Hypothalamus (tissue), 51 donors: ENCODE data around the gene RNFT2.

Experiments
- DNase-seq, 51 donors: peaks; one replicate each; lab custom pipeline; 2025; lab: John Stamatoyannopoulos, UW

The RNFT2 gene

GRCh38 chr12:116818948-116819832 lies 81.1 kb downstream of the RNFT2 start:
- DNase-seq: peak; percentile 41 to 93 (median 85)

DNA sequence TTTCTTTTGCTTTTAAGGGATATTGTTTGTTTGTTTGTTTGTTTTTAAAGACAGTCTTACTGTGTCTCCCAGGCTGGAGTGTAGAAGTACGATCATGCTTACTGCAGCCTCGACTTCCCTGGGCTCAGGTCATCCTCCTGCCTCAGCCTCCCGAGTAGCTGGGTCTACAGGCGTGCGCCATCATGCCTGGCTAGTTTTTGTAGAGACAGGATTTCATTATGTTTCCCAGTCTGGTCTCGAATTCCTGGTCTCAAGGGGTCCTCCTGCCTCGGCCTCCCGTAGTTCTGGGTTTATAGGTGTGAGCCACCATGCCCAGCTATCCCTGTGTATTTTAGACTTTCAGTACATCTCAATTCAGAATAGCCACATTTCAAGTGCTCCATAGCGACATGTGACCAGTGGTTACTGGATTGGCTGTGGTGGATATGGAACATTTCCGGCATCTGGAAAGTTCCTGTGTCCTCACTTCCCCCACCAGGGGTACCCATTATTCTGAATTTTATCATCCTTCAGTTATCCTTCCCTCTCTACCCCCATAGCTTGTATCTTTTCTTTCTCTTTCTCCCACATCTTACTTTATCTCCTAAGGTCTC lies 82.0 kb downstream of the RNFT2 start:
- peak in 2 of 51 donors; percentile 0 to 2 for DNase-seq

GRCh38 chr12:116821291-116821690 lies 83.2 kb downstream of the RNFT2 start:
- no peak for DNase-seq

GRCh38 chr12:116827432-116827831 lies 89.3 kb downstream of the RNFT2 start:
- DNase-seq: no peak

GRCh38 chr12:116832353-116832752 lies 94.2 kb downstream of the RNFT2 start:
- no peak for DNase-seq

- no peak for DNase-seq
Measured at GRCh38 chr12:116833474-116833873, 95.4 kb downstream of the RNFT2 start.

GRCh38 chr12:116835484-116835883 lies 97.4 kb downstream of the RNFT2 start:
- no peak for DNase-seq

- no peak for DNase-seq
Measured at GRCh38 chr12:116837097-116837496, 99.0 kb downstream of the RNFT2 start.

- no peak for DNase-seq
Measured at GRCh38 chr12:116838365-116838764, 100.2 kb downstream of the RNFT2 start.

GRCh38 chr12:116839287-116839830 lies 101.2 kb downstream of the RNFT2 start:
- no peak for DNase-seq

- DNase-seq: no peak
Measured at GRCh38 chr12:116843085-116843484, 105.0 kb downstream of the RNFT2 start.

- no peak for DNase-seq
Measured at GRCh38 chr12:116849216-116849615, 111.1 kb downstream of the RNFT2 start.

- DNase-seq: peak in 1 of 51 donors; percentile 4
Measured at GRCh38 chr12:116852303-116852702, 114.2 kb downstream of the RNFT2 start.

- no peak for DNase-seq
Measured at GRCh38 chr12:116853507-116853906, 115.4 kb downstream of the RNFT2 start.

GRCh38 chr12:116855744-116856470 lies 117.8 kb downstream of the RNFT2 start:
- DNase-seq: no peak

- DNase-seq: no peak
Measured at GRCh38 chr12:116856729-116857128, 118.6 kb downstream of the RNFT2 start.

DNA sequence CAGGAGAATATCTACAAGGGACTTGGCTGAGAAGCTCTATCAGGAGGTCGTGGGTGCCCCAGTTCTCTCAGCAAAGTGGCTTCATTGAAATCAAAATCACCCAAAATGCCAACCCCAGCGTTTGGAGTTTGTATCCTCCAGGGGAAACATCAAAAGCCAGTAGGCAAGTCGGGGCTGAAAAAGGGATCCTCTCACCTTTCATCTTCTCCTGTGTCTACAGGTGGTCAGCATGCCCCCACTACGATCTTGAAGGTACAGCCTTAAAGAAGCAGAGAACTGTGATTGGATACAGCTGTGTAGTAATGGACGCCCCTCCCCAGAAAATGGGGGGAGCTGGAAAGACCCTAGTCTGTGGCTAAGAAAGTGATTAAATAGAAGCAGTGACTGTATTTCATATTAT lies 121.0 kb downstream of the RNFT2 start:
- DNase-seq: peak in 1 of 51 donors; percentile 18

- no peak for DNase-seq
Measured at GRCh38 chr12:116860263-116860662, 122.1 kb downstream of the RNFT2 start.

DNA sequence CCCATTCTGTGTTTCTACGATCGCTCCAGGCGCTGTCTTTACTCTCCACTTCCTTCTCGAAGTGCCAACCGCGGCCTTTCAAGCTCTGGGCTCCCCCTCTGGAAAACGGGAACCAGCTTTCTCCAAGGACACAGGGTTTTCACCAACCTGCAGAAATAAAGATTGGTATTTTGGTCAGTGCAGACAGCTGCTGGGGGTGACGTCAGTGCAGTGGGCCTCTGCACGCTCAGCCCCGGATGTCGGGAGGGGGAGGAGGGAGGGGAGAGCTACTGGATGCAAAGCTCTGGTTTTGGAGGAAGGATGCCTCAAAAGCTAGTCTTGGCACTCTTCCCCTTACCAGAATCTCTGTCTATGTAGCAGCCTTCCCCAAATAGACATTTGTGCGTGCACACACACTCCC lies 123.2 kb downstream of the RNFT2 start:
- DNase-seq: peak in 44 of 51 donors; percentile 5 to 80 (median 45)

DNA sequence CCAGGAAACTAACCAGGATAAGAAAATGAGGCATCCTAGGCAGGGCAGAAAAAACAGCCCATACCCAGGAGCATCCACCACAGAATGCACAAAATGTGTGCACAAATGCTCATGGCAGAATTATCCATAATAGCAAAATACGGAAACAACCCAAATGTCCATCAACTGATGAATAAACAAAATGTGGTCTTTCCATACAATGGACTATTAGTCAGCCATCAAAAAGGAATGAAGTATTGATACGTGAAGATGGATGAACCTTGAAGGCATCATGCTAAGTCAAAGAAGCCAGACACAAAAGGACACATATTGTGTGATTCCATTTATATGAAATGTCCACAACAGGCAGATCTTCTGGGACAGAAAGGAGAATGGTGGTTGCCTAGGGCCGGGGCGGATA lies 124.1 kb downstream of the RNFT2 start:
- DNase-seq: no peak

GRCh38 chr12:116863275-116863767 lies 125.2 kb downstream of the RNFT2 start:
- no peak for DNase-seq
